PFSK-1 (cell line): Measurements from ENCODE around the gene KLHL42.

Experiments used
- FOXP2 ChIP-seq: optimal IDR thresholded peaks from 2 replicates; pipeline ENCODE3; 2011; ENCODE audit warnings: borderline replicate concordance, control low read depth, inconsistent platforms; ENCODE audit not compliant: insufficient read depth; ENCODE audit errors: extremely low read length, extremely low read depth
- POLR2AphosphoS5 ChIP-seq: IDR thresholded peaks from 2 replicates; pipeline ENCODE4 v1.6.1; 2012; ENCODE audit warnings: low read depth, mild to moderate bottlenecking, control low read depth, low read length, moderate library complexity
- REST ChIP-seq, 2 experiments: IDR thresholded peaks; 2 replicates each; pipeline versions ENCODE4 v1.6.1 to v1.8.0; 2011 to 2012; ENCODE audit warnings: low read depth in 2 of 2, low read length in 2 of 2, control low read depth in 1 of 2, inconsistent platforms in 1 of 2, mild to moderate bottlenecking in 1 of 2, moderate library complexity in 1 of 2; ENCODE audit not compliant: insufficient read depth in 1 of 2
- SIN3A ChIP-seq: IDR thresholded peaks from 2 replicates; pipeline ENCODE4 v1.6.1; 2012; ENCODE audit warnings: mild to moderate bottlenecking, low read length, moderate library complexity, borderline replicate concordance; ENCODE audit not compliant: insufficient read depth
- TAF1 ChIP-seq: IDR thresholded peaks from 2 replicates; pipeline ENCODE4 v1.6.1; 2012; ENCODE audit warnings: low read length, control low read depth, borderline replicate concordance; ENCODE audit not compliant: insufficient read depth

KLHL42 gene

GRCh38 chr12:27766587-27766986, 13.4 kb upstream of the KLHL42 start:
- no peak for TF ChIP-seq POLR2AphosphoS5
- TF ChIP-seq SIN3A = no peak
- no peak for TF ChIP-seq FOXP2
- no peak for TF ChIP-seq TAF1
- TF ChIP-seq REST (IDR thresholded peaks at IDR 0.05; ENCODE audit: insufficient read depth in 1 of 2, low read depth in 2 of 2, low read length in 2 of 2) = no peak

DNA sequence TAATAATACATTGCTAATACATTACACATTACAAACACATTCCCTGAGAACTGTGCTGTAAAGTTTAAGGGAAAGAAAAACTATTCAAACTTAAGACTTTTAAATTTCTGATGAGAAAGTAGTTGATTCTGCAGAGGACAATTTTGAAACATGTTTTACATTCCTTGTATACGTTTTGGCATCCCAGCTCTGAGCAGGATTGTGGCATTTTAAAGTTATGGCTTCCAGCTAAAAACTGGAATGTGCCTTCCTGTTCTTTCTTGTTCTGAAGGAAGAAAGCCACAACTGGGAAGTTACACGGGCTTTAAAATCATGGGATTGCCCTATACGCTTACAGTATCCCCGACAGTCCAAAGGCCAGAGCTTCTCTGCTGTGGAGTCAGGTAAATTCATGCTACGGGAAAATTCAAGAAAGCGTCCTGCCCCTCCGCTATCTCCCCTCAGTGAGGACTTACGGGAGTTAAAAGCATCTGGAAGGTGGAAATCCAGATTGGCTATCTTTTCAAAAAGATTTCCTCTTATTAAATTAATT, 10.8 kb upstream of the KLHL42 start:
- TF ChIP-seq FOXP2 = no peak
- TF ChIP-seq TAF1 = no peak
- no peak for TF ChIP-seq SIN3A
- no peak for TF ChIP-seq REST (IDR thresholded peaks at IDR 0.05; ENCODE audit: insufficient read depth in 1 of 2, low read depth in 2 of 2, low read length in 2 of 2)
- TF ChIP-seq POLR2AphosphoS5 = no peak

- no peak for TF ChIP-seq FOXP2
- TF ChIP-seq SIN3A = no peak
- no peak for TF ChIP-seq REST (IDR thresholded peaks at IDR 0.05; ENCODE audit: insufficient read depth in 1 of 2, low read depth in 2 of 2, low read length in 2 of 2)
- no peak for TF ChIP-seq TAF1
- TF ChIP-seq POLR2AphosphoS5 = no peak
Measured at GRCh38 chr12:27771481-27772327, 8.3 kb upstream of the KLHL42 start.

- TF ChIP-seq REST (IDR thresholded peaks at IDR 0.05; ENCODE audit: insufficient read depth in 1 of 2, low read depth in 2 of 2, low read length in 2 of 2) (no peak), SIN3A (no peak), TAF1 (no peak), FOXP2 (no peak), POLR2AphosphoS5 (no peak)
Measured at GRCh38 chr12:27772328-27773049, 7.5 kb upstream of the KLHL42 start.
